NCI-H146 (cell line): ENCODE data around the gene IWS1.
"Not testable (repeated sequence)": the region's sequence is repeated elsewhere in the genome, so short reads cannot be mapped to it uniquely, and the experiment has no call there.

Experiments
- DNase-seq: peaks from one replicate; lab custom pipeline; 2025; lab: John Stamatoyannopoulos, UW

The IWS1 gene

DNA sequence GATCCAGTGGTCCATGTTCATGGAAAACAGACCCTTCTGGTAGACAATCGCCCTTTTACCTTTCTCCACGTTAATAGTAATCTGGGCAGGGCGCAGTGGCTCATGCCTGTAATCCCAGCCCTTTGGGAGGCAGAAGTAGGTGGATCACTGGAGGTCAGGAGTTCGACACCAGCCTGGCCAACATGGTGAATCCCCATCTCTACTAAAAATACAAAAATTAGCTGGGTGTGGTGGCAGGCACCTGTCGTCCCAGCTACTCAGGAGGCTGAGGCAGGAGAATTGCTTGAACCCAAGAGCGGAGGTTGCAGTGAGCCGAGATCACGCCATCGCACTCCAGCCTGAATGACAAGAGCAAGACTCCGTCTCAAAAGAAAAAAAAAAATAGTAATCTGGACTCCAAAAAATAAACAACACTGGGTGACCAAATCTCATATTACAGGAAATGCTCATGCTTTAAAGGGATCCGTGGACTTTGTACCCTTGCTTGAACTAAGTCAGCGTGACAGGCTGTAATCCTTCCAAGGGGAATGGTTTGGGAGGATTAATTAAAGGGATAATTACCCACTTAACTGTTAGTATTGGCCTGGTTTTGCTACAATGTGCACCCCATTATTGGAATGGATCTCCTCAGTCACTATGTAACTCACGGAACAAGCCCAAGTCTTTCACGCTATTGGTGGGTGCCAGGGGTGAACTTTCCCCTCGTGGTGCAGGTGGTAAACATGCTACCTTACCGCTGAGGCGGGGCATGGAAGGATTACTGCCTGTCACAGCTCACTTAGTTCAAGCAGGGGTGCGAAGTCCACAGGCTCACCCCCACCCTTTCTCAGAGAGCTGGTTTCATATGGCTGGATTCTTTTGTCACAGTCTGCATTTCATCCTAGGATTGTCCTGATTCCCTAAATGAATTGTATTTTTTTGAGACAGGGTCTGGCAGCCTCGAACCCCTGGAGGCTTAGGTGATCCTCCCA lies 71.4 kb downstream of the IWS1 start:
- DNase-seq, result peak; percentile 59

DNA sequence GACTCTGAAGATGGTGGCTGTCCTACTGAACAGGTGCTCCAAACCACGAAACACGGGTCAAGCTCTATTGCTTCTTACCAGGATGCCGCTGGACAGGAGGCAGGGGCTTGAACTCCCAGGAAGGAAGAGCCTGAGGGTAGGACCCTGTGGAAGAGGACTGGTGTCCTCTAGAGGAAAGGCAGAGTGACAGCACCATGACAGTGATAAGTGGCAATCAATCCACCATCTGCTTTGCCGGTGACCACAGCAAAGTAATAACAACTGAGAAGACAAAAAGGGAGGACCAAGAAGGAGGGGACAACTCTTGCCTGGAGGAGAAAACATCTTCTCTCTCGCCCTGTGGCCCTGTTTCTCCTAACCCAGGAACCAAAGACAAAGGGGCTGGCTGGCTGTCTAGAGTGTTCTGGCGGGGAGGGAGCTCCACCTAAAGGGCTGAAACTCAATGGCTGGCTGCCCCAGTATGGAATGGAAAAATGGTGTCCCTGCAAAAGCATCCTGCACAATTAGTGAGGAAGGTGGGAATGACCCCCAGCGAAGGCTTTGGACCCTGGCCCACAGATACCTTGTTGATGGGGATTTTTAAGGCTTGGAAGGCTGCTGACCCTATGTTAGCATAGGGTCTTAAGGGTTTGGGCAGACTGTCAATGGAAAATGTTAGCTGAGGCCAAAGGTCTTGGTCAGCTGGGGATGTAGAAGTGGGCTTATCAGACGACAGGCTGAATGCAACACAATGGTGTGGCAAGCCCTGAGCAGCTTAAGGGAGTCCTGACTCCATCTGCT lies 72.7 kb downstream of the IWS1 start:
- DNase-seq, result peak; percentile 26

GRCh38 chr2:127453013-127453391 lies 73.3 kb downstream of the IWS1 start:
- no peak for DNase-seq

DNA sequence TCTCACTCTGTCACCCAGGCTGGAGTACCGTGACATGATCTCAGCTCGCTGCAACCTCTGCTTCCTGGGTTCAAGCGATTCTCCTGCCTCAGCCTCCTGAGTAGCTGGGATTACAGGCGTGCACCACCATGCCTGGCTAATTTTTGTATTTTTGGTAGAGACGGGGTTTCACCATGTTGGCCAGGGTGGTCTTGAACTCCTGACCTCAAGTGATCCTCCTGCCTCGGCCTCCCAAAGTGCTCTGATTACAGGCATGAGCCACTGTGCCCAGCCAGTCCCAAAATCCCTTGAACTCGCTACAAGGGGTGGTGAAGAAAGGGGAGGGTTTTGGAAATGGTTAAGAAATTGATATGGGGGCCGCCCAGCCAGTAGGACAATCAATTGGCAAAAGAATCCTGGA lies 73.9 kb downstream of the IWS1 start:
- DNase-seq, result not testable (repeated sequence)

DNA sequence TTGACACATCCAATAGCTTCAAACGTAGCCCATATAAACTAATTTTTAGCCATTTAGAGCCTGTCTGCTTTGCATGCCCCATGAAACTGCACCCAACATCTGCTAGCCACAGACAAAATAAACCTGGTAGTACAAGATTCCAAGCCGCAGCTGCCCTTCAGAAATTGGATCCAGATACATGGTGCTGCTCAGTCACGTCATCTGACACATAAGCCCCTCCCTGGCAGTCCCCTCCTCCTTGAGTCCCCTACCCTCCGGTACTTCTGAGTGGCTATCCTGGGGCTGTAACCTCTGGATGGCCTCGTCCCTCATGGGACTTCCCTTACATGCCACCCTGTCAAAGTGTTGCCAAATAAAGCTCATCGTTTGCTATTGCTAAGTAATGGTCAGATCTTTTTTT lies 74.3 kb downstream of the IWS1 start:
- DNase-seq, result no peak

DNA sequence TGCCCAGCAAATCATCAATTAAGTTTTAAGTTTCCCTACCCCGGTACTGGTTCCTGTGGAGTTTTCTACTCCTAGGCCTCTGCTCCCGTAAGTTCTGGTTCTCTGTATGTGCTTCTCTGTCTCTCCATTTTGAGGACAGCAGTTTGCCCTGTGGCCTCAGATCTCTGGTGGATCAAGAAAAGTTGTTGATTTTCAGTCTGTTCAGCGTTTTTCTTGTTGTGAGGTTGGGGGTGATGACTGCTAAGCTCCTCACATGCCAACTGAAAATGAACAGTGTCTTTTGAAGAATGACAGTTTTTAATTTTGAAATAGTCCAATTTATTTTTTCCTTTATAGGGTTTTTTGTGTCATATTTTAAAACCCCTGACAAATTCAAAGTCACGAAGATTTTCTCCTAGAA lies 76.4 kb downstream of the IWS1 start:
- DNase-seq, result no peak

DNA sequence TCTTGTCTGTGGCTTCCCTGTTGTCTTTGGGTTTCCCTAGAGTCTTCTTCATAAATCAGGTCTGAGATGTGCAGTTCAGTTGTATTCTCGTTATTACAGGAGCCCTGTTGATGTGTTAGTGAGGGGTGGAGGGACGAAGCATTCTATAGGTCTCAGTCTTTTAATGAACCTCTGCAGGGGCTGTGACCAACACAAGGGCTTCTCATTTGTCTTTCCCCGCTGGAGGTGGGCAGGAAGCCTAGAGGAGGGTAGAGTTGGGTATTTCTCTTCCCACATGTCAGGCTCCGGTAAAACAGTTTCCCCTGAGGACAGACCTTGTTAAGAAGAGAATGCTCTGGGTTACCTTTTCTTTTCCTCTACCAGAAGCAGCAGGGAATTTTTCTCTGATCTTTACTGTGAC lies 76.9 kb downstream of the IWS1 start:
- no peak for DNase-seq

GRCh38 chr2:127448526-127448925 lies 77.8 kb downstream of the IWS1 start:
- DNase-seq, result no peak

- no peak for DNase-seq
Measured at GRCh38 chr2:127439343-127439742, 86.9 kb downstream of the IWS1 start.

- no peak for DNase-seq
Measured at GRCh38 chr2:127437781-127438726, 88.2 kb downstream of the IWS1 start.

GRCh38 chr2:127437056-127437455 lies 89.2 kb downstream of the IWS1 start:
- no peak for DNase-seq

GRCh38 chr2:127434515-127434914 lies 91.8 kb downstream of the IWS1 start:
- DNase-seq, result no peak

DNA sequence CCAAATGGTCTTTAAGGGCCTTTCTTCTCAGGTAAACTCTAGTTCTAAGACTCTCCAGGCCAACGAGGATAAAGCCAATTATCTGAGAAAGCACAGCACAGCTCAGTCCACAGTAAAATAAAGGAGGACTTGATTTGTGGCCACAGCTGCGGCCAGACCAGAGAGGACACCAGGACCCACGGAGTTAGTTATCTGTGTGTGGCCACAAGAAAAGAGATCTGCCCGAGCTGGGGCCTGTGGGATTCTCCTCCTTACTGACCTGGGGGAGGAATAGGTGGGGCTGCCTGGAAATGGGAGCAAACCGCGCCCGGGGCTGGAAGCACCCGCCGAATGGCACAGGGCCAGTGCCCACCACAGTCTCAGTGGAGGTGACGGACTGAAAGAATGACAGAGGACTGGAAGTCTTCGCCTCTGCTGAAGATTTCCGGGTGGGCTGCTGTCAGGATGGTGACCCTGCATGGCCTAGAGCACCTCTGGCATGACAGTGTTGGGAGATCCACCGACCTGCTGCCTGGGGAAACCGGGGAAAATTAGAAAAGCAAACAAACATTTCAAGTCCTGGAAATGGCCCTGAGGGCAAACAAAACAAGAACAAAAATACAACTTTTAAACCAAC lies 94.8 kb downstream of the IWS1 start:
- no peak for DNase-seq
